ENCODE results near the gene PTP4A2.

Gene PTP4A2

DNA sequence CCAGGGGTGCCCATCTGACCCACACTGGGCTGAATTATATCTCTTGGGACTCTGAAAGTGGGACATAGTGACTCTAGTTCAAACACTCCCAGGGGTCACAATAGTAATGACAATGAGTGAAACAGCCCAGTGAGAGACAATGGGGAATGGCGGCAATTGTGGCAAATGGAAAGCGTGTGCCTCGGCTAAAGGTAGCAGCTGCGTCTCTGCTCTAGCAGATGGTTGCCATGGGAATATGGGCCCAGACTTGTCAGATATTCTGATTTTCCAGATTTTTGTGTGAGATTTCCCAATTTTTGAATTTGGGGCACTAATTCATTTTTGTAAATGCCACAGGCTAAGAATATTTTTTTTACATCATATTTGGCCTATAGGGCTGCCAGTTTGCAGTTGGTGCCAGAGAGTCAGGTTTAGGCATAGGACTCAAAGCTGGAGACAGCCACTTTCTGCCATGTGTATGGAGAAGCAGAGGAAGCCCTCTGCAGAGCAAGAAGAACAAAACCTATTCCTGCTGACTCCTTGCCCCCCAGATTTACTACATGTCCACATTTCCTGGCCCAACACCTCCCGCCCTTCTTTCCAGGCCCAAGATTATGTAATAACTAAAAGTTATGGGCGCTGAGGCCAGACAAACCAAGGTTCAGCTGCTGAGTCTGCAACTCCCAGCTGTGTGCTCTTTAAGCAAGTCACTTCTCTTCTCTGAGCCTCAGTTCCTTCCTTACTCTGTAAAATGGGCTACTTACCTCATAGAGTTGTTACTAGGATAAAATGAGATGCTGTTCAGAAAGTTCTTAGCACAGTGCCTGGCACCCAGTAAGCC lies 21.6 kb upstream of the PTP4A2 start:
- TF ChIP-seq, protein P1, sequence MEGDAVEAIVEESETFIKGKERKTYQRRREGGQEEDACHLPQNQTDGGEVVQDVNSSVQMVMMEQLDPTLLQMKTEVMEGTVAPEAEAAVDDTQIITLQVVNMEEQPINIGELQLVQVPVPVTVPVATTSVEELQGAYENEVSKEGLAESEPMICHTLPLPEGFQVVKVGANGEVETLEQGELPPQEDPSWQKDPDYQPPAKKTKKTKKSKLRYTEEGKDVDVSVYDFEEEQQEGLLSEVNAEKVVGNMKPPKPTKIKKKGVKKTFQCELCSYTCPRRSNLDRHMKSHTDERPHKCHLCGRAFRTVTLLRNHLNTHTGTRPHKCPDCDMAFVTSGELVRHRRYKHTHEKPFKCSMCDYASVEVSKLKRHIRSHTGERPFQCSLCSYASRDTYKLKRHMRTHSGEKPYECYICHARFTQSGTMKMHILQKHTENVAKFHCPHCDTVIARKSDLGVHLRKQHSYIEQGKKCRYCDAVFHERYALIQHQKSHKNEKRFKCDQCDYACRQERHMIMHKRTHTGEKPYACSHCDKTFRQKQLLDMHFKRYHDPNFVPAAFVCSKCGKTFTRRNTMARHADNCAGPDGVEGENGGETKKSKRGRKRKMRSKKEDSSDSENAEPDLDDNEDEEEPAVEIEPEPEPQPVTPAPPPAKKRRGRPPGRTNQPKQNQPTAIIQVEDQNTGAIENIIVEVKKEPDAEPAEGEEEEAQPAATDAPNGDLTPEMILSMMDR (IDR thresholded peaks at IDR 0.05; ENCODE audit: insufficient read depth, missing control alignments) = no peak
- DNase-seq (ENCODE audit: insufficient read length, low spot score) (no peak), FAIRE-seq (no peak)

DNA sequence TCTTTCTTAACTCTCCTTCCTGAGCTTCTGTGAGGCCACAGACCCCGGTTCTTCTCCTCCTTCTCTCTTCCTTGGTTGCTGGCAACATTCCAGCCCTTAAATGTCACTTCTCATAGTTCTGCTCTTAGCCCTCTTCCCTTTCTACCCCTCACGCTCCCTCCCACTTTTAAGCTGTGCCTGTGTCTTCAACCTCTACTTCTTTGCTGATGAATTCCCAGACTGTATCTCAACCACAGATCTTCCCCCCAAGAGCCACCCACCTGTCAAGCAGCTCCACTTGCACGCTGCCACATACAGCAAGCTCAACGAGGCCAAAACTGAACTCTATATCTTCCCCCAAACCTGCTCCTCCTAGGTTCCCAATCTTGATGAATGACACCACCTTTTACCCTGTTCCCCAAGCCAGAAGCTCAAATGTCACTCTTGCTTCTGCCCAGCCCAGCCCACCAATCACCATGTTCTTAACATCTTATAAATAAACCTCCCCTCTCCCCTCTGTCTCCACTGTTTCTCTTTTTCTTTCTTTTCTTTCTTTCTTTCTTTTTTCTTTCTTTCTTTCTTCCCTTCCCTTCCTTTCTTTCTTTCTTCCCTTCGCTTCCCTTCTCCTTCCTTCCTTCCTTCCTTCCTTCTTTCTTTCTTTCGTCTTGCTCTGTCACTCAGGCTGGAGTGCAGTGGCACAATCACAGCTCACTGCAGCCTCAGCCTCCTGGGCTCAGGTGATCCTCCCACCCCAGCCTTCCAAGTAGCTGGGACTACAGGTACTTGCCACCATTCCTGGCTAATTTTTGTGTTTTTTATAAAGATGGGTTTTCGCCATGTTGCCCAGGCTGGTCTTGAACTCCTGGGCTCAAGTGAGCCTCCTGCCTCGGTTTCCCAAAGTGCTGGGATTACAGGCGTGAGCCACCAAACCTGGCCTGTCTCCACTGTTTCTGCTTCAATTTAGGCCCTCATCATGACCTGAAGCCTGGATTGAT lies 19.8 kb upstream of the PTP4A2 start:
- TF ChIP-seq, protein P1 (IDR thresholded peaks at IDR 0.05; ENCODE audit: insufficient read depth, missing control alignments) = no peak
- no peak for DNase-seq (ENCODE audit: insufficient read length, low spot score)
- no peak for FAIRE-seq

DNA sequence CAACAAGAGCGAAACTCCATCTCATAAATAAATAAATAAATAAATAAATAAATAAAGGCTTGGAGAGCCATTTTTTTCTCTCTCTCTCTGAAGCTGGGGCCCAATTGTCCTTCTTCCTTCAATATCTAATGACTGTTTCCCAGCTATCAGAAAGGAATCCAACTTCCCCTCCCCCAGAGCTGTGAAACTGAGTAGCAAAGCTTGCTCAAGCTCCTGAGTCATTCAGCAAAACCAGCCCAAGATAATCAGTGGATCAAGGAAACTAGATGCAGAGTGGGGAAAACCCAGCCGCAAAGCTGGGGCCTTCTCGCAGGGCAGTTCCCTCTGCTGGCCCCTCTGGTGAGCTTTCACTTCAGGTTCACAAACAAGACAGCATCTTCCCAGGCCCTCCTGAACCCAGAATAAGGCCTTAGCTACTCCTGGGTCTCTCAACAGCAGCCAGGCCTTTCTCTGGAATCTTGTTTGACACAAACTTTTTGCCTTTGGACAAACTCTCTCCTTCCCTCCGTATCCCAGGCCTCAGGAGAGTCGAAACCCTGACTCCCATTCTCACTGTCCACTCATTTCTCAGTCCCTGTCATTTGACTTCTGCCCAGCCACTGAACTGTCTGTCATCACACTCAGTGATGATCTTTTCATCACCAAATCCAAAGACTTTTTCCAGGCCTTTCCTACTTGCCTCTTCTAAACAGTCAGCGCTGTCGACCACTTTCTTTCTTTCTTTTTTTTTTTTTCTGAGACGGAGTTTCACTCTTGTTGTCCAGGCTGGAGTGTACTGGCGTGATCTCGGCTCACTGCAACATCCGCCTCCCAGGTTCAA lies 18.0 kb upstream of the PTP4A2 start:
- no peak for FAIRE-seq

DNA sequence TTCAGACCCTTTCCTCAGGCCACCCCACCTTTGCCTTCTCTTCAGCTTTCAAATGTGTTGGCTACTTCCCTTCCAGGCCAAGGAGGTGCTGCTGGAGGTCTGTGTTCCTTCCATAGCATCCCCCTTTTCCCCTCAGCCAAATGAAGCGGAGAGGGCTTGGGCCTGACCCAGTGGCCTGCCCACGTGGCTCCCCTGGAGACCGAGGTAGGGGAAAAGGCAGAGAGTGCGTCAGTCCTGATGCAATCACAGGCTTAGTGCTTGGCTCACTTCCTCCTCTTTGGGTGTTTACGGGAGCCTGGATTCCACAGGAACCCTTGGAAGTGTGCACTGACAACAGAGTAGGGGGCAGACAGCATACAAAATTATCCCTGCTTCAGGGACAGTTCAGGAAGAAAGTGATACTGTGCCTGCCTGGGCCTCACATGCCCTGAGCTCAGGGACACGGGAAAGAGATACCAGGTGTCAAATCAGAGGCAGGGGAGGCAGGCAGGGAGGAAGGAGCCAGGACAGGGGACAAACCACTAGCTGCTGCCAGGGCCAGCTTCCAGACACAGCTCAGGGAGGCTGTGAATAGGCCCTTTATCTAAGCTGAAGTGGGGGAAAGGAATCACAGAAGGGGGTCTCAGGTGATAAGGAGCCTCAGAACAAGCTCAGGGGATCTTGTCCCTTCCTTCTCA lies 16.6 kb upstream of the PTP4A2 start:
- FAIRE-seq (no peak), DNase-seq (ENCODE audit: insufficient read length, low spot score) (no peak)
- TF ChIP-seq, protein P1 (IDR thresholded peaks at IDR 0.05; ENCODE audit: insufficient read depth, missing control alignments) = no peak

More for the DNA sequence above, 18.0 kb upstream of the PTP4A2 start:
- TF ChIP-seq, protein P1 (IDR thresholded peaks at IDR 0.05; ENCODE audit: insufficient read depth, missing control alignments) = no peak
- no peak for DNase-seq (ENCODE audit: insufficient read length, low spot score)

DNA sequence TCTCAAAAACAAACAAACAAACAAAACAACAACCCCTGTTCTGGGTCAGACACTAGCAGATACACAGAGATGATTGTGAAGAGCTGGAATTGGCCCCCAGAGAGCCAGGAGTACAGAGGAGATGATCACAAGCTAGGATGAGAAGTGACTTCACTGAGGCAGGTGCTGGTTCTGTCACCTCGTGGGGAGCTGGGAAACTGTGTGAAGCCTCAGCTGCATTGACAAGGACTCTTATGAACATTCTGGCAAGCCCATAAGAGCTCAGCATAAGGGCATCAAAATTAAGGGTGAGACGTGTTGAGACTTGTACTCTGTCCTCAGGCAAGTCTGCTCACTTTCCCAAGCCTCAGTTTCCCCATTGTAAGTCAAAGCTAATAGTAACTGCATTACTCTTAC lies 14.7 kb upstream of the PTP4A2 start:
- FAIRE-seq (no peak), DNase-seq (ENCODE audit: insufficient read length, low spot score) (no peak)
- TF ChIP-seq, protein P1 (IDR thresholded peaks at IDR 0.05; ENCODE audit: insufficient read depth, missing control alignments) = no peak

DNA sequence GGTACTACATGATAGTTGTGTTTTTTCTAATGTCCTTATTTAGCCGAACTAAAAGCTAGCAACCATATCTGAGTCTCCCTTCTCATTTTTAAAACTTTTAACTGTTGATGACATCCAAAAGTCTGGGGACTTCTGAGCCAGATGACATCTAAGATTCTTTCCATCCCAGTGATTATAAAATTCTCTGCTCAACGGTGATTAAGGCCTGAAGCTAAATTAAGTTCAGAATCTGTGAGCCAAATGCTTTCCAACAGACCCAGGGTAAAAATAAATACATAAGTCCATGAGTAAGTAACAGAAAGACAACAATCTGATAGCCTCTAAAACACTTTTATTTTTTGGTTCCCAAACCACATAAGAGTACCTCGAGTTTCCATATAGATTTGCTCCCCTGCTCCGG lies 13.1 kb upstream of the PTP4A2 start:
- no peak for FAIRE-seq
- no peak for DNase-seq (ENCODE audit: insufficient read length, low spot score)
- TF ChIP-seq, protein P1 (IDR thresholded peaks at IDR 0.05; ENCODE audit: insufficient read depth, missing control alignments) = no peak
